Panc1 (cell line): Measurements from ENCODE around the gene EREG. TPM values are rescaled to one million over a fixed set of nuclear protein-coding genes. Genes with fewer than 3 reads are reported as not detected.

Source experiments
- ATAC-seq: fragments of 200-7000 bp; cut with Tn5 transposase; 2 replicates; pipeline ENCODE4 v1.9.1; 2020; ENCODE audit warnings: mild to moderate bottlenecking, moderate library complexity
- BruUV-seq: library from RNA; stranded (reverse); fragments of 400-500 nt; replicated peaks from 2 replicates; lab custom pipeline; 2021; lab: Mats Ljungman, UMichigan
- CTCF ChIA-PET: fragments of 300-600 bp; sonication (Branson Sonifier 250); formaldehyde crosslinking; loops from one replicate; lab custom pipeline; 2022; ENCODE audit warnings: antibody characterized with exemption; lab: Charles Lee
- POLR2A ChIA-PET: fragments of 300-600 bp; sonication (Branson Sonifier 250); formaldehyde crosslinking; loops from one replicate; lab custom pipeline; 2022; ENCODE audit warnings: antibody characterized with exemption; lab: Charles Lee
- DNase-seq: peaks from one replicate; pipeline ENCODE4 v3.0.0-alpha.2; 2010; ENCODE audit warnings: low read depth, low spot score
- H3K27ac ChIP-seq: 2 replicates; pipeline ENCODE4 v1.5.1; 2011; ENCODE audit warnings: mild to moderate bottlenecking, low read length, inconsistent platforms
- H3K27me3 ChIP-seq: fragments of 200-500 bp; sonication (Bioruptor generic); 2 replicates; pipeline ENCODE4 v1.6.0; 2014; ENCODE audit warnings: low read length, inconsistent platforms; ENCODE audit not compliant: control insufficient read depth, insufficient read depth
- H3K36me3 ChIP-seq: fragments of 200-500 bp; sonication (Bioruptor generic); 2 replicates; pipeline ENCODE4 v1.5.1; 2014; ENCODE audit warnings: inconsistent platforms, mild to moderate bottlenecking, low read length, moderate library complexity; ENCODE audit not compliant: control insufficient read depth, insufficient read depth
- H3K4me1 ChIP-seq: 2 replicates; pipeline ENCODE4 v1.5.1; 2011; ENCODE audit warnings: inconsistent platforms, mild to moderate bottlenecking, low read length, moderate library complexity; ENCODE audit not compliant: control insufficient read depth, insufficient read depth
- H3K4me3 ChIP-seq, 2 experiments: 2 replicates each; pipeline ENCODE4 v1.5.1; 2011 to 2012; ENCODE audit warnings: low read depth in 2 of 2, low read length in 2 of 2, mild to moderate bottlenecking in 2 of 2, inconsistent platforms in 1 of 2, moderate library complexity in 1 of 2
- H3K9me3 ChIP-seq: fragments of 200-500 bp; sonication (Bioruptor generic); 2 replicates; pipeline ENCODE4 v1.5.1; 2014; ENCODE audit warnings: low read depth, mild to moderate bottlenecking, inconsistent platforms, low read length, moderate library complexity; ENCODE audit not compliant: control insufficient read depth, insufficient read depth
- POLR2AphosphoS5 ChIP-seq: IDR thresholded peaks from 2 replicates; pipeline ENCODE4 v1.6.1; 2012; ENCODE audit warnings: mild to moderate bottlenecking, low read depth, low read length, moderate library complexity
- SIN3A ChIP-seq: IDR thresholded peaks from 2 replicates; pipeline ENCODE4 v1.6.1; 2012; ENCODE audit warnings: low read depth, mild to moderate bottlenecking, low read length, moderate library complexity, borderline replicate concordance; ENCODE audit not compliant: insufficient read depth
- TCF7L2 ChIP-seq: IDR thresholded peaks from 2 replicates; pipeline ENCODE4 v1.6.1; 2011; ENCODE audit warnings: mild to moderate bottlenecking, low read depth, low read length, inconsistent platforms
- in situ Hi-C: cut with HindIII; loops from 2 replicates; pipeline ENCODE4 v1.10.0; 2016; ENCODE audit warnings: low sequenced_read_pairs, low pct_unique_long_range_greater_than_20kb
- intact Hi-C: fragments of 100-400 bp; cut with micrococcal nuclease; formaldehyde crosslinking; loops from one replicate; pipeline ENCODE4 v1.10.0; 2022; ENCODE audit not compliant: unreplicated experiment
- total RNA-seq: library from RNA; stranded (reverse); gene quantifications from one replicate; pipeline ENCODE4 v1.2.1, GENCODE V29; 2021; ENCODE audit not compliant: unreplicated experiment
- TF ChIP-seq, protein P1 (sequence below): fragments of 450-650 bp; IDR thresholded peaks from 2 replicates; pipeline ENCODE4 v1.5.1; 2017; ENCODE audit warnings: mild to moderate bottlenecking
- TF ChIP-seq, protein P2 (sequence below), 2 experiments: IDR thresholded peaks; 2 replicates each; pipeline ENCODE4 v1.6.1; 2011 to 2012; ENCODE audit warnings: low read depth in 2 of 2, control low read depth in 1 of 2, low read length in 1 of 2, mild to moderate bottlenecking in 1 of 2, moderate library complexity in 1 of 2; ENCODE audit not compliant: insufficient read depth in 1 of 2

Gene EREG
- total RNA-seq, 1 experiment from 2014 or later, result 2.1 TPM

DNA sequence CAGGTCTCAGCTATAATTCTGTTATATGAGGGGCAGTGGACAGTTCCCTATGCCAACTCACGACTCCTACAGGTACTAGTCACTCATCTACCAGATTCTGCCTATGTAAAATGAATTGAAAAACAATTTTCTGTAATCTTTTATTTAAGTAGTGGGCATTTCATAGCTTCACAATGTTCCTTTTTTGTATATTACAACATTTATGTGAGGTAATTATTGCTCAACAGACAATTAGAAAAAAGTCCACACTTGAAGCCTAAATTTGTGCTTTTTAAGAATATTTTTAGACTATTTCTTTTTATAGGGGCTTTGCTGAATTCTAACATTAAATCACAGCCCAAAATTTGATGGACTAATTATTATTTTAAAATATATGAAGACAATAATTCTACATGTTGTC, 20.4 kb downstream of the EREG start:
- TF ChIP-seq SIN3A (no peak), TCF7L2 (no peak), POLR2AphosphoS5 (no peak)
- TF ChIP-seq, protein P1, sequence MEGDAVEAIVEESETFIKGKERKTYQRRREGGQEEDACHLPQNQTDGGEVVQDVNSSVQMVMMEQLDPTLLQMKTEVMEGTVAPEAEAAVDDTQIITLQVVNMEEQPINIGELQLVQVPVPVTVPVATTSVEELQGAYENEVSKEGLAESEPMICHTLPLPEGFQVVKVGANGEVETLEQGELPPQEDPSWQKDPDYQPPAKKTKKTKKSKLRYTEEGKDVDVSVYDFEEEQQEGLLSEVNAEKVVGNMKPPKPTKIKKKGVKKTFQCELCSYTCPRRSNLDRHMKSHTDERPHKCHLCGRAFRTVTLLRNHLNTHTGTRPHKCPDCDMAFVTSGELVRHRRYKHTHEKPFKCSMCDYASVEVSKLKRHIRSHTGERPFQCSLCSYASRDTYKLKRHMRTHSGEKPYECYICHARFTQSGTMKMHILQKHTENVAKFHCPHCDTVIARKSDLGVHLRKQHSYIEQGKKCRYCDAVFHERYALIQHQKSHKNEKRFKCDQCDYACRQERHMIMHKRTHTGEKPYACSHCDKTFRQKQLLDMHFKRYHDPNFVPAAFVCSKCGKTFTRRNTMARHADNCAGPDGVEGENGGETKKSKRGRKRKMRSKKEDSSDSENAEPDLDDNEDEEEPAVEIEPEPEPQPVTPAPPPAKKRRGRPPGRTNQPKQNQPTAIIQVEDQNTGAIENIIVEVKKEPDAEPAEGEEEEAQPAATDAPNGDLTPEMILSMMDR, result no peak
- TF ChIP-seq, protein P2, sequence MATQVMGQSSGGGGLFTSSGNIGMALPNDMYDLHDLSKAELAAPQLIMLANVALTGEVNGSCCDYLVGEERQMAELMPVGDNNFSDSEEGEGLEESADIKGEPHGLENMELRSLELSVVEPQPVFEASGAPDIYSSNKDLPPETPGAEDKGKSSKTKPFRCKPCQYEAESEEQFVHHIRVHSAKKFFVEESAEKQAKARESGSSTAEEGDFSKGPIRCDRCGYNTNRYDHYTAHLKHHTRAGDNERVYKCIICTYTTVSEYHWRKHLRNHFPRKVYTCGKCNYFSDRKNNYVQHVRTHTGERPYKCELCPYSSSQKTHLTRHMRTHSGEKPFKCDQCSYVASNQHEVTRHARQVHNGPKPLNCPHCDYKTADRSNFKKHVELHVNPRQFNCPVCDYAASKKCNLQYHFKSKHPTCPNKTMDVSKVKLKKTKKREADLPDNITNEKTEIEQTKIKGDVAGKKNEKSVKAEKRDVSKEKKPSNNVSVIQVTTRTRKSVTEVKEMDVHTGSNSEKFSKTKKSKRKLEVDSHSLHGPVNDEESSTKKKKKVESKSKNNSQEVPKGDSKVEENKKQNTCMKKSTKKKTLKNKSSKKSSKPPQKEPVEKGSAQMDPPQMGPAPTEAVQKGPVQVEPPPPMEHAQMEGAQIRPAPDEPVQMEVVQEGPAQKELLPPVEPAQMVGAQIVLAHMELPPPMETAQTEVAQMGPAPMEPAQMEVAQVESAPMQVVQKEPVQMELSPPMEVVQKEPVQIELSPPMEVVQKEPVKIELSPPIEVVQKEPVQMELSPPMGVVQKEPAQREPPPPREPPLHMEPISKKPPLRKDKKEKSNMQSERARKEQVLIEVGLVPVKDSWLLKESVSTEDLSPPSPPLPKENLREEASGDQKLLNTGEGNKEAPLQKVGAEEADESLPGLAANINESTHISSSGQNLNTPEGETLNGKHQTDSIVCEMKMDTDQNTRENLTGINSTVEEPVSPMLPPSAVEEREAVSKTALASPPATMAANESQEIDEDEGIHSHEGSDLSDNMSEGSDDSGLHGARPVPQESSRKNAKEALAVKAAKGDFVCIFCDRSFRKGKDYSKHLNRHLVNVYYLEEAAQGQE (IDR thresholded peaks at IDR 0.05; ENCODE audit: insufficient read depth in 1 of 2, low read depth in 2 of 2, low read length in 1 of 2), result no peak

DNA sequence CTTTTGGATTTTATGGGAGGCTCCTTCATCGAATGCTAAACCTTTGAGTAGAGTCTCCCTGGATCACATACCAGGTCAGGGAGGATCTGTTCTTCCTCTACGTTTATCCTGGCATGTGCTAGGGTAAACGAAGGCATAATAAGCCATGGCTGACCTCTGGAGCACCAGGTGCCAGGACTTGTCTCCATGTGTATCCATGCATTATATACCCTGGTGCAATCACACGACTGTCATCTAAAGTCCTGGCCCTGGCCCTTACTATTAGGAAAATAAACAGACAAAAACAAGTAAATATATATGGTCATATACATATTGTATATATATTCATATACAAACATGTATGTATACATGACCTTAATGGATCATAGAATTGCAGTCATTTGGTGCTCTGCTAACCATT, 21.2 kb downstream of the EREG start:
- DNase-seq, result no peak
- Histone ChIP-seq H3K4me1 (no peaks in the 10 kb centered on the region), H3K9me3 (no peaks in the 10 kb centered on the region), H3K27ac (no peak overlapping the region), H3K4me3 (no peak overlapping the region), H3K27me3 (no peaks in the 10 kb centered on the region), H3K36me3 (no peaks in the 10 kb centered on the region)
- in situ Hi-C loops (no loop called here), intact Hi-C loops (no loop called here)
- ATAC-seq, result no peak
- no TSS peak for BruUV-seq
- TF ChIP-seq TCF7L2, result no peak
- no peak for TF ChIP-seq POLR2AphosphoS5
- TF ChIP-seq, protein P1, result no peak
- TF ChIP-seq, protein P2 (IDR thresholded peaks at IDR 0.05; ENCODE audit: insufficient read depth in 1 of 2, low read depth in 2 of 2, low read length in 1 of 2), result no peak
- no peak for TF ChIP-seq SIN3A
- ChIA-PET POLR2A (no interaction called here), CTCF (no interaction called here)

More for the DNA sequence above, 20.4 kb downstream of the EREG start:
- Histone ChIP-seq H3K4me1 (no peaks in the 10 kb centered on the region), H3K27ac (no peak overlapping the region), H3K36me3 (no peaks in the 10 kb centered on the region), H3K4me3 (no peak overlapping the region), H3K27me3 (no peaks in the 10 kb centered on the region), H3K9me3 (no peaks in the 10 kb centered on the region)
- no TSS peak for BruUV-seq
- POLR2A ChIA-PET, result no interaction called here
- CTCF ChIA-PET, result no interaction called here
- DNase-seq, result no peak
- ATAC-seq, result no peak
- intact Hi-C loops (no loop called here), in situ Hi-C loops (no loop called here)
